Measurements from ENCODE around the gene TMEM255A. TPM values are rescaled to one million over a fixed set of nuclear protein-coding genes. Genes with fewer than 3 reads are reported as not detected.
"Not testable (repeated sequence)": the region's sequence is repeated elsewhere in the genome, so short reads cannot be mapped to it uniquely, and the experiment has no call there.

The TMEM255A gene
- 0.33 TPM for polyA plus RNA-seq

GRCh38 chrX:120310861-120311726 is at the start of gene TMEM255A:
TSS of gene TMEM255A (minus strand) at chrX:120311461. CDS start at chrX:120311309, 152 bp downstream.
- Mint-ChIP-seq H3K9me3 (no peaks in the 10 kb centered on the region), H3K27me3 (peaks cover 27% of the 10 kb centered on the region), H3K4me1 (peaks cover 2 to 8% (median 7%) of the 10 kb centered on the region in 3 donors), H3K36me3 (no peaks in the 10 kb centered on the region), H3K27ac (peak within 1 kb of the TSS in 2 of 3 donors; percentile 59 to 82), H3K4me3 (peak within 1 kb of the TSS; percentile 85 to 92 (median 87))

- Mint-ChIP-seq H3K4me3 (no peak overlapping the region), H3K27me3 (peaks cover 4% of the 10 kb centered on the region), H3K9me3 (no peaks in the 10 kb centered on the region), H3K27ac (no peak overlapping the region), H3K4me1 (no peaks in the 10 kb centered on the region), H3K36me3 (no peaks in the 10 kb centered on the region)
These were observed 47.6 kb upstream of the TMEM255A start for GRCh38 chrX:120358737-120359456.

DNA sequence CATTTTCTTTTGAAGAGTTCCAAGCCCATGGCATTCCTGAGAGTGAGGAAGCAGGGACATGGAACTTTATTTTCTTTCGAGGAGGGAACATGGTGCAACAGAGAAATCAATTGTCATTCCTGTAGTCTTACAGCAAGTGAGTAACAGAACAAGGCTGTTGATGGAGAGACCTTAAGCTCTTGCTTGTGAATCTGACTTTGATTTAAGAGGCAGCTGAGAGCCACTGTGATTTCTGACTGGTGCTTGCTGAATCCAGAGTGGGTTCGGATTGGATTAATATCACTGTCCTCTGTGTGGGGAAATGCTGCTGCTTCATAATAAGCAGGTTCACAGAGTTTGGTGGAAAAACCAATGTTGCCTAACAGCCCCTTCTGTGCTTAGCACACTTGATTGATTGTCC is 45.9 kb upstream of the TMEM255A start:
- Mint-ChIP-seq H3K27ac (no peak overlapping the region), H3K27me3 (peaks cover 4% of the 10 kb centered on the region), H3K9me3 (peaks cover 0 to 2% (median 0%) of the 10 kb centered on the region in 3 donors), H3K4me3 (no peak overlapping the region), H3K4me1 (no peaks in the 10 kb centered on the region), H3K36me3 (no peaks in the 10 kb centered on the region)

DNA sequence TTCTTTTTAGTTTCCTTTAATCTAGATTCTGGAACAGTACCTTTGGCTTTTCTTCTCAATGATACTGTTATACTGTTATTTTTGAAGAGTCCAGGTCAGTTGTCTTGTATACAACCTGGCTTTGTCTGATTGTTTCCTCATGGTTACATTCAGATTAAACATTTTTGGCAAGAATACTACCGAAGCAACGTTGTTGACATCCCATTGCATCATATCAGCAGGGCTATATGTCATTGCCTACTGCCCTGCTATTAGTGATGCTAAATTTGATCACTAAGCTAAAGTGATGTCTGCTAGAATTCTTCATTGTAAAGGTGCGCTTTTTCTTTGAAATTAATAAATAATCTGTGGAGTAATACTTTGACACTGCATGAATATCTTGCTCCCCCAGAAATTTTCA is 44.8 kb upstream of the TMEM255A start:
- H3K4me3 Mint-ChIP-seq: no peak overlapping the region
- peaks cover 0 to 4% (median 2%) of the 10 kb centered on the region in 3 donors for H3K9me3 Mint-ChIP-seq
- no peaks in the 10 kb centered on the region for H3K4me1 Mint-ChIP-seq
- no peaks in the 10 kb centered on the region for H3K36me3 Mint-ChIP-seq
- peaks cover 4% of the 10 kb centered on the region for H3K27me3 Mint-ChIP-seq
- H3K27ac Mint-ChIP-seq: no peak overlapping the region

DNA sequence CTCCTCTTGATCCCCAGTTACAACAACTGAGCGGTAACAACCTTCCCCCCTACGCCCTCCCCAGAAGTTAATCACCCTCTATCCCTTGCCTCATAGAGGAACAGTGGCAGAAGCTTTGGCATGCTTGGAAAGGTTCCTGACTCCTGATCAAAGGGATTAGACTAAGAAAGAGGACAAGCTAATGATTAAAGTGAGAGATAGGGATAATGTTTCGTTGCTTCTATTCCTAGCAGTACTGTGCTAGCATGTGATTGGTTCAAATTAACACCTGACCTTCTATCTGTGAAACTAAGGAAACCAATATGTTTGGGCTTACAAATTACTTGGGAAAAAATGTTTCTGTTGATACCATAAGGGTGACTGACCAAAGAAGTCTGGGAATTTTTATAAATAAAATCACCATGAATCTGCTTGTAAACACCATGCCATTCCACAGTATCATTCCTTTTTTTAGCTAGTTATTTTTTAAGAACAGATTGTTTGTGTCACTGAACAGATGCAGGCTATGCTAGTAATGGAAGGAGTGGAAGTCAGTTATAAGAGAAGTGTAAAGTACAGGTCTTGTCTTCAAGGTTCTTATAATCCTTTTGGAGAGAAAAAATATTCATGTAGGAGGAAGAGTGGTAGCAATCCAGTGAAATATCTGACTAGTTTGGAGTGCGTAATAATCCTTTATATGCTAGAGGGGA is 39.3 kb upstream of the TMEM255A start:
- H3K27me3 Mint-ChIP-seq: no peaks in the 10 kb centered on the region
- H3K36me3 Mint-ChIP-seq: no peaks in the 10 kb centered on the region
- H3K4me3 Mint-ChIP-seq: no peak overlapping the region
- peaks cover 1 to 4% (median 4%) of the 10 kb centered on the region in 3 donors for H3K9me3 Mint-ChIP-seq
- H3K4me1 Mint-ChIP-seq: no peaks in the 10 kb centered on the region
- H3K27ac Mint-ChIP-seq: no peak overlapping the region

GRCh38 chrX:120344566-120344965 is 33.3 kb upstream of the TMEM255A start:
- H3K4me1 Mint-ChIP-seq, H3K27me3 Mint-ChIP-seq, H3K9me3 Mint-ChIP-seq, H3K4me3 Mint-ChIP-seq, H3K27ac Mint-ChIP-seq, H3K36me3 Mint-ChIP-seq: not testable (repeated sequence)

DNA sequence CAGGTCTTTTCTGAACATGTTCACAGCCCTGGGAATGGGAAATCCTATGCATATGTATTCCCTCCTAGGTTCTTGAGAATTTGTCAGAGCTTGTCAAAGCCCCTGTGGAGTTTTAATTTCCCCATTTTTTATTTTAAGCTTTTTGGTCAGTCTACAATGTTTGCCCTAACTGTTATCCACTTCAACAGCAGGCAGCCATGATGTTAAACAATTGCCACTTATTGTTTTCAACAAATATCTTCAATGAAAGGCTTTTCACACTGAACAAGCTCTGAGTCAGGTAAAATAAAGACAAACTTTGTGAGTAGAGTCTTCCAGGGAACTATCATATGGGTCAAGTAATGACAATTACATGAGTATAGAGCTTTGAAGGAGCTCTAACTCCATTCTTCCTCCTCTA is 25.6 kb upstream of the TMEM255A start:
- Mint-ChIP-seq H3K27ac (no peak overlapping the region), H3K4me1 (no peaks in the 10 kb centered on the region), H3K9me3 (peaks cover 3 to 31% (median 10%) of the 10 kb centered on the region in 3 donors), H3K4me3 (no peak overlapping the region), H3K27me3 (peaks cover 4% of the 10 kb centered on the region), H3K36me3 (no peaks in the 10 kb centered on the region)

GRCh38 chrX:120335289-120335688 is 24.0 kb upstream of the TMEM255A start:
- peaks cover 3 to 27% (median 10%) of the 10 kb centered on the region in 3 donors for H3K9me3 Mint-ChIP-seq
- H3K36me3 Mint-ChIP-seq: no peaks in the 10 kb centered on the region
- H3K27ac Mint-ChIP-seq: no peak overlapping the region
- no peaks in the 10 kb centered on the region for H3K4me1 Mint-ChIP-seq
- peaks cover 1% of the 10 kb centered on the region for H3K27me3 Mint-ChIP-seq
- H3K4me3 Mint-ChIP-seq: no peak overlapping the region

GRCh38 chrX:120334603-120335002 is 23.3 kb upstream of the TMEM255A start:
- H3K9me3 Mint-ChIP-seq: peaks cover 3 to 25% (median 10%) of the 10 kb centered on the region in 3 donors
- no peak overlapping the region for H3K27ac Mint-ChIP-seq
- H3K36me3 Mint-ChIP-seq: no peaks in the 10 kb centered on the region
- H3K4me1 Mint-ChIP-seq: no peaks in the 10 kb centered on the region
- H3K27me3 Mint-ChIP-seq: peaks cover 1% of the 10 kb centered on the region
- H3K4me3 Mint-ChIP-seq: no peak overlapping the region

DNA sequence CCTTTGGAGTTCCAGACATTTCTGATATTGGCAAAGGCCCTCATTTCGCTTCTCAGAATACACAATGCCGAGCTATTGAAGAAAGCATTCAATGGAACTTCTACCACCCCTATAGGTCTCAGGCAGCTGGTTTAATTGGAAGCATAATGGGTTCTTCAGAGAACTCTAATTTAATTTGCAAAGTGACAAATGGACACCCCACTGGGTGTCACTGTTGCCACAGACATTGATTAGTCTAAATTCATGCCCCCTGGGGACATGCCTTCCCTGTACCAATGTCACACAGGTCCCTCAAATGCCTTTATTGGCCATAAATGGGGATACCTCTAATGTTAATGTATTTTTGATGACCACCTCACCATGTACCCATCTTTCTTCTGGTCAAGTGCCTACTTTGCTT is 22.9 kb upstream of the TMEM255A start:
- H3K27ac Mint-ChIP-seq: no peak overlapping the region
- no peaks in the 10 kb centered on the region for H3K4me1 Mint-ChIP-seq

GRCh38 chrX:120332394-120332793 is 21.1 kb upstream of the TMEM255A start:
- no peak overlapping the region for H3K4me3 Mint-ChIP-seq
- no peaks in the 10 kb centered on the region for H3K36me3 Mint-ChIP-seq
- H3K9me3 Mint-ChIP-seq: peaks cover 3 to 8% (median 7%) of the 10 kb centered on the region in 3 donors
- no peaks in the 10 kb centered on the region for H3K4me1 Mint-ChIP-seq
- H3K27ac Mint-ChIP-seq: no peak overlapping the region
- peaks cover 1% of the 10 kb centered on the region for H3K27me3 Mint-ChIP-seq

More for the DNA sequence above, 22.9 kb upstream of the TMEM255A start:
- Mint-ChIP-seq H3K4me3 (no peak overlapping the region), H3K9me3 (peaks cover 3 to 20% (median 12%) of the 10 kb centered on the region in 3 donors), H3K36me3 (no peaks in the 10 kb centered on the region), H3K27me3 (peaks cover 1% of the 10 kb centered on the region)

DNA sequence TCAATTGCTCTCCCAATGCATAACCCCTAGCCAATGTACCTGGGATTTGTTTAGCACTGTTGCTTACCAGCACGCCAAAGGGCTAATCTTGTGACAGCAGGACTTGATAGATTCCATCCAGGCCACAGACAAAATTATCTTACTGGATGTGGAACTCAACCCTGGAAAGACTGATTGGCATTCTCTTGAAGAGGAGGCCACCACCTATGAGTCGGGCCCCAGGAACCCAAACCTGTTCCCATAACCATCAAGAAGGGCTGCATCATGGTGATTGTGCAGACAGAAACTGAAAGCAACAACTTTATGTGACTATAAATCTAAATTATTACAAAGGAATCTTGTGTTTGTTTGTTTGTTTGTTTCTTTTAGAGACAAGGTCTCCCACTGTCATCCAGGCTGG is 19.9 kb upstream of the TMEM255A start:
- Mint-ChIP-seq H3K27me3 (peaks cover 2% of the 10 kb centered on the region), H3K4me3 (no peak overlapping the region), H3K4me1 (no peaks in the 10 kb centered on the region), H3K36me3 (no peaks in the 10 kb centered on the region), H3K9me3 (peaks cover 1 to 10% (median 4%) of the 10 kb centered on the region in 3 donors), H3K27ac (no peak overlapping the region)

GRCh38 chrX:120321520-120322281 is 10.4 kb upstream of the TMEM255A start:
- peaks cover 0 to 2% (median 2%) of the 10 kb centered on the region in 3 donors for H3K4me1 Mint-ChIP-seq
- no peak overlapping the region for H3K27ac Mint-ChIP-seq
- H3K4me3 Mint-ChIP-seq: no peak overlapping the region
- H3K27me3 Mint-ChIP-seq: peaks cover 5% of the 10 kb centered on the region
- H3K9me3 Mint-ChIP-seq: no peaks in the 10 kb centered on the region
- no peaks in the 10 kb centered on the region for H3K36me3 Mint-ChIP-seq

GRCh38 chrX:120318411-120318810 is 7.2 kb upstream of the TMEM255A start:
- Mint-ChIP-seq H3K9me3 (no peaks in the 10 kb centered on the region), H3K27me3 (peaks cover 15% of the 10 kb centered on the region)

More at GRCh38 chrX:120318411-120318810, 7.2 kb upstream of the TMEM255A start:
- Mint-ChIP-seq H3K36me3 (no peaks in the 10 kb centered on the region), H3K4me1 (peaks cover 0 to 2% (median 2%) of the 10 kb centered on the region in 3 donors), H3K4me3 (no peak overlapping the region), H3K27ac (no peak overlapping the region)

All from IgD-negative memory B cell (primary cell).